ENCODE measurements around the gene FTO.

Gene FTO

DNA sequence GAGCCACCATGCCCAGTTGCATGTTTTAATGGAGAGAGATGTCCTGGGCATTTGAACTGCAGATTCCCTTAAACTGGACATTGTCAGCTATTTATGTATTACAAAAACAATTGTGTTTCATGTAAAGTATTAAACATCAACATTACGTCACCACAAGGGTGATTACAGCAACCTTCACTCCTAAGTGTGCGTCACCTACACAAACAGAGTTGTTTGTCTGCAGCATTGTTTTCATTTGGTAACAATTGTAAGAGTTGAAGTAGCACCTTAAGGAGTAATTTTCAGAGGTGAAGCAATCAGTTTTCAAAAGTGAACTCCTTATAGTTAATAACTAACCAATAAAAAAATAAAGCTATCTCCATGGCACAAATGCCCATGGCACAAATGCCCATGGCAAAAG, 311.2 kb downstream of the FTO start:
- no peak for DNase-seq (ENCODE audit: low read depth)

DNA sequence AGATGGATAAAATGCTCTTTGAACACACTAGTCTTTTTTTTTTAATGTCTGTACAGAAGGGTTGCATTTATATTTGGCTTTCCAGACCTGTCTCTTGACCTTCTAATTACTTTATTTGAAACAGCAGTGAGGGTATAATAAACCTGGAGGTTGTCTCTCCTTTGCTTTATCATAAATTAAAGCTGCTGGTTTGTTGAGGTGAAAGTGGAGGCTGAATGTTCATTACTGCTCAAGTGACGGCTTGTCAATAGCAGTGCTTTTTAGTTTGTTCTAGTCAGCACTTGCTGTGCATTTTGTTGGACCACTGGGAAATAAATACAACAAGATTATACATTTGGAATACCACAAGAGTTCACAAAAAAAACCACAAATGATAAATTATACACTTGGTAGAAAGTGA, 318.4 kb downstream of the FTO start:
- no peak for DNase-seq (ENCODE audit: low read depth)

- no peak for DNase-seq (ENCODE audit: low read depth)
Measured at GRCh38 chr16:54026456-54026855, 322.5 kb downstream of the FTO start.

- no peak for DNase-seq (ENCODE audit: low read depth)
Measured at GRCh38 chr16:54027062-54027461, 323.1 kb downstream of the FTO start.

DNA sequence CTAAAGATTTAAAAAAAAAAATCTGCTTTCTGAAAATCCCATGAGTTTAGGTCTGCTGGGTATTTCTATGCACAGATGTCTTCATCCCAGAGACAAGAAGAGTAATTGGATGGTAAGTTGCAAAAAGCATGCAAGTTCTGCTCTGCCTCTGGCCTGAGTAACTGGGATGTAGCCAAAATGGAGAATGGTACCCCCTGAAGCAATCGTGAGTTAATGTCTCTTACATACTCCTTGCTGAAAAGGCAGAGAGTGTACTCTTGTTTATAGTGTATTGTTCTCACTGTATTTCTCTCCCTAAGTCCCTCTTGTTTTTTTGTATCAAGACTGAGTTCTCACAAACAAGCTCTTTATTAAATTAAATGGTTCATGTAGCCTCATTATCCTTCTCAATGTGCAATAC, 323.6 kb downstream of the FTO start:
- no peak for DNase-seq (ENCODE audit: low read depth)

DNA sequence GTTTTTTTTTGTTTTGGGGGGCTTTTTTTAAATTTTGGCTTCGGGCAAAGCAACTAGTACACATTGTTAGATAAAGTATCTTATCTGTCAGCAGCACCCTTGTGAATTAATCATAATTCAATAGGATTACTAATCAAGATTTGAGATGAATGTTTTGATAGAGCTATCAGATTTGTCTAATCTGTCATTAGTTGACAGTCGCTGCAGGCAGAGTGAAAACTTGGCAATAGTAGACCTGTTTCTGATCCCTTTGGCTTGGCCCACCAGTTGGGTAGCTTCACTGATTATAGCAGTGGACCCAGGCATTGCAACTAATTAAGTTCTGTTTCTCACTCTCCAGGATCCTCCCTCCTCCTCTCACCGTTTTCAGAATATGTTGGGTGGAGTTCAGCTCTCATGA, 324.0 kb downstream of the FTO start:
- DNase-seq (ENCODE audit: low read depth), result no peak

GRCh38 chr16:54030451-54030850, 326.5 kb downstream of the FTO start:
- DNase-seq (ENCODE audit: low read depth), result no peak

GRCh38 chr16:54031107-54031760, 327.3 kb downstream of the FTO start:
- no peak for DNase-seq (ENCODE audit: low read depth)

DNA sequence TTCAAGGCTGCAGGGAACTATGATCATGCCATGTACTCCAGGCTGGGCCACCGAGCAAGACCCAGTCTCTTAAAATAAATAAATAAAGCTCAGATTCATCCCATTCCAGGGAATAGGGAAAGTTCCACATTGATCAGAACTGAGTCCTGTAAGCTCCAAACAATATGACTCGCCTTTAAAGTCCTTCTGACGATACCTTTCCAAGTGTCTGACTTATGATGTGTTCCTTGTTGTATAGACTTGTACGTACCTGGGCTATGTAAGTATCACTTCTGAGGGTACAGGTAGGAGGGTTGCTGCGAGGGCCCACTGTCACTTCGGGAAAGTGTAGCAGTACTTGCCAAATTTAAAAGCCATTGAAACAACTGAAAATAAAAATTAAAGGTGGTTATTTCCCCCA, 329.8 kb downstream of the FTO start:
- DNase-seq (ENCODE audit: low read depth), result no peak

- DNase-seq (ENCODE audit: low read depth), result no peak
Measured at GRCh38 chr16:54034684-54035083, 330.7 kb downstream of the FTO start.

DNA sequence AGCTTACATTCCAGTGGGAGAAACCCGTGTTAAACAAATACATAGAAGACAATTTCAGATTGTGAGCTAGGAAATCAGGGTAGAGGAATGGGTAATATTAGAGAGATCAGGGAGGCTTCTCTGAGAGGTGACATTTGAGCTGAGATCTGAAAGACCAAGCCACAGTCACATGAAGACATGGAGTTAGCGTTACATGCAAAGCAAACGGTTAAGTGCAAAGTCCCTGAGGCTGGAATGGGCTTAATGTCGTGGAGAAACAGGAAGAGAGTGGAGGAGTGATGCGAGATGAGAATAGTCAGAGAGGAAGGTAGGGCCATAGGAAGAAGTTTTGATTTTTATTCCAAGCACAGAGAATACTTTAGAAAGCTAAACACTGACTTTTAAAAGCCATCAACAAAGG, 336.5 kb downstream of the FTO start:
- DNase-seq (ENCODE audit: low read depth), result no peak

DNA sequence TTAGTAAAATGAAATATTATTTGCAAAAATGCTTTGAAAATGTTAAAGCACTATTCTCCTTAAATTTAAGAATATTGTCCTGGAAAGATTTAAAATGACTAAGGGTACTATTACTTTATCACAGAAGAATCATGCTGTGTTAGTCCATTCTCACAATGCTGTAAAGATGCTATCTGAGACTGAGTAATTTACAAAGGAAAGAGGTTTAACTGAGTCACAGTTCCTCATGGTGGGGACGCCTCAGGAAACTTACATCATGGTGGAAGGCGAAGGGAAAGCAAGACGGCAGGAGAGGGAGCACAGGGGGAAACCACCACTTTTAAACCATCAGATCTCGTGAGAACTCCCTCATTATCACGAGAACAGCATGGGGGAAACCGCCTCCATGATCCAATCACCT, 337.0 kb downstream of the FTO start:
- no peak for DNase-seq (ENCODE audit: low read depth)

DNA sequence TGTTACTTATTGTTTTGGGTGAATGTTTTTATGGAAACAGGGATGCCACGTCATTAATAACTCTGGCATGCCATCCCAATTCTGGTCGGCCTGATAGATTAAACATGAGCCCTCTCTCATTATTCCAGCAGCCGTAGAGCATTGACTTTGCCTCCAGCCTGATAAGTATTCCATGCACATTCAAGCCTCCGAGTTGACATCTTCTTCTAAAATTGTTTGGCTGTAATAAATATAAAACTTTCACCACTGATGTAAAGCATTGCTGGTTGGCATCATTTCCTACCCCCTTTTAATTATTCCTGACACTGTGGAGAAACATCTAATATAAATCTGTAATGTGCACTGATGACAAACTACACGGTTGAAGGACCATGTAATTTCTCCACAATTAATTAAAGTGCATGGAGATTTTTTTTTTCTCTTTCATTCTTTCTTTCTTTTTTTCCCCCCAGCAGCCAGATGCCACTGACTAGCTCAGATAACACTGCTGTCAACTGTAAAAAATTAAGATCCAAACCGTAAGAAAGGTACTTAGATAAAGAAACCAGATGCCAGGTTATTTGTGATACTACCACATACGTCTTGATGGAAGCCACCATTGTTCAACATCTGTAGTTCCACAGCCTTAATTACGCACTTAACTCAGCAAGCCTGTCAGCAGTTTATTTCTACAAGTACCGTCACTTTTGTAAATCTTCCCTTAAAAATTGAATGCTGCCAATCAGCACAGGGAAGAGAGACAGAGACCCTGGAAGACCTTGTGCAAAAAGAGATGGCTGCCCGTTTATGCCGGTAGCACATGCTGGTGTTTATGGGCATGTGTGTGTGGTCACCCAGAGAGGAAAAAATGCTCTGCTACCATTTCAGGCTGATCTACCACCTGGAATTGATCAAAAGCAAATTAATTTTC, 344.9 kb downstream of the FTO start:
- DNase-seq (ENCODE audit: low read depth), result no peak

GRCh38 chr16:54049591-54050458, 345.9 kb downstream of the FTO start:
- DNase-seq (ENCODE audit: low read depth), result no peak

DNA sequence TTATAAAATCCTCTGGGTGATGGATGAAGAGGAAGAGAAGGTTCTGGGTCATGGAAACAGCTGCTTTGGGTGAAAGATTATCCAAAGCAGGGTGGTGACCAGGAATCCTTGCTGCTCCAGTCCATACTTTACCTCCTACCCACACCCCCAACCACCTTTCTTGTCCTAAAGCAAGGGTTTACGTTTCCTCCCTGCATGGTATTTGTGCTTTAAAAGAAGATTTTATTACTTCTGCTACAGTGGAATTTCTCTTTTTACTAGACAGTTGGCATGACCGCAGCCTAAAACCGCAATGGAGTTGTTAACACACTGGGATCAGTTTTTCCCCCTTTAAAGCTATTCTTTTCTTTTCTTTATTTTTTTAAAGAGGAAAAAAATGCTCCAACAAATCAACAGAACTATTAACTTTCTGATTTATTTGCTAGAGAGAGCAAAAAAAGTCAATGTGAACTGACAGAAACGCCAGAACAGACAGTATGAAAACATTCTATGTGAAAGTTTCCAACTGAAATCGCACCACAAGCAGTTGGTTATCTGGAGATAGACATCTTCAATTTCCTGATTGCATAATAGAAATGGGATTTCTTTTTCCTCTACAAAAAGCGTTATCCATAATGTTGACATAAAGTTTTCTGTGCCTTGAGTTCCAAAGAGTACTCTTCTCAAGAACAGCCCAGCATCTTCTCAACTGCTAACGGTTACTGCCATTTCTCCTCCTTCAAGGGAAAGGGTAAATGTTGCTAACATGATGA, 346.7 kb downstream of the FTO start:
- DNase-seq (ENCODE audit: low read depth), result no peak

- no peak for DNase-seq (ENCODE audit: low read depth)
Measured at GRCh38 chr16:54051821-54052220, 347.9 kb downstream of the FTO start.

- DNase-seq (ENCODE audit: low read depth), result no peak
Measured at GRCh38 chr16:54052271-54052670, 348.3 kb downstream of the FTO start.

GRCh38 chr16:54053891-54054820, 350.2 kb downstream of the FTO start:
- DNase-seq (ENCODE audit: low read depth), result no peak

DNA sequence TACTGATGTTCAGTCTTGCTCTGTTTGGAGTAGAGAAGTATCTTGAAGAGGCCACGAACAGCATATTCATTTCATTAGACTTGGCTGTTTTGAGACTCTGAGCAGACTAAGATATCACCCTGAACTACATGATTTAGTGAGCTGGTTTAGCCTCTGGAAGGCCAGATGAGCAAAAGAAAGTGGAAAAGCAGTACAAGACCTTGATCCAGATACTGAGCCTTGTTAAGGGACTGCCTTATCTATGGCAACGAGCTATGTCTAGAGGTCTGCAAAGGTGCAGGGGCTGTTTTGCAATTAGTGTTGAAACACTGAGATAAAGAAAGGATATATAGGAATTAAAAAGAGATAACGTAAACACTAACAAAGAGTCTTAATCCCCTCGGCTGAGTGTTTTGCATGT, 351.2 kb downstream of the FTO start:
- no peak for DNase-seq (ENCODE audit: low read depth)

GRCh38 chr16:54055864-54056263, 351.9 kb downstream of the FTO start:
- DNase-seq (ENCODE audit: low read depth), result no peak

DNA sequence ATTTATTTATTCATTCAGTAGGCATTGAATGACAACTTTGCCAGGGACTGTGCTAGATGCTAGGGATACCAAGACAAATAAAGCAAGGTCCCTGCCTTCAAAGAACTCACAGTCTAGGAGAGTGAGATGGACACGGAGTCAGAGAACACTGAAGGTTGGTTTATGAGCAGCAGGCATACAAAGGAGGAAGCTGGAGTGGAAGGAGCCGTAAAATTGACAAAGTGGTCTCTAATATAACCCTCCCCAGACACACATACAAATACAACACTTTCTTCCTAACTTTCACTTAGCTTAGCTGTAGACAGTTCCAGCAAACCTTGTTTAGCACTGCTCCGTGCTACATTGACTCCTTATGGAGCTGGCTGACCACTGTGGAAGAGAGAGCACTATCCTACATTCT, 353.0 kb downstream of the FTO start:
- DNase-seq (ENCODE audit: low read depth), result no peak
